GM19468 (cell line): ENCODE data around the gene CSNK2A3.

Source experiments
- ATAC-seq: cut with Tn5 transposase; IDR thresholded peaks from one replicate; pipeline ENCODE4 v1.9.1; 2021; ENCODE audit warnings: mild to moderate bottlenecking, moderate library complexity, moderate number of reproducible peaks; ENCODE audit not compliant: unreplicated experiment; ENCODE audit errors: extremely low read depth

Gene CSNK2A3

GRCh38 chr11:11345099-11345498 is 8.0 kb downstream of the CSNK2A3 start:
- ATAC-seq = no peak

DNA sequence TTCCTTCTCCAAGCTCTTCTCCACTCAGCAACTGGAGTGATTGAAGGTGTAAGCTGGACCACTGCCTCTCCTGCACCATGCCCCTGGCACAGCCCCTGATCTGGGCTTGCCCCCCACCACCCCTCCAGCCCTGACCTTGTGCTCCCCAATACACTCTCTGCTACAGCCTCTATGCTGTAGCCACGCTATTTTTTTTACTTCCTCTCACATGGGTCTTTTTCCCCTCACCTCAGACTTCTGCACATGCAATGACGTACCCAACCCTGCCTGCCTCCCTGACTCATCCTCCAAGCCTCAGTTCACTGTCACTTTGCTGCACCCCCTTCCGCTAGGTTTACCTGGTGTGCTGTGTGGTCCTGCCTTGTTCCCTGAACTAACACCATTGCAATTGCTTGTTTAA is 9.0 kb downstream of the CSNK2A3 start:
- ATAC-seq = no peak

DNA sequence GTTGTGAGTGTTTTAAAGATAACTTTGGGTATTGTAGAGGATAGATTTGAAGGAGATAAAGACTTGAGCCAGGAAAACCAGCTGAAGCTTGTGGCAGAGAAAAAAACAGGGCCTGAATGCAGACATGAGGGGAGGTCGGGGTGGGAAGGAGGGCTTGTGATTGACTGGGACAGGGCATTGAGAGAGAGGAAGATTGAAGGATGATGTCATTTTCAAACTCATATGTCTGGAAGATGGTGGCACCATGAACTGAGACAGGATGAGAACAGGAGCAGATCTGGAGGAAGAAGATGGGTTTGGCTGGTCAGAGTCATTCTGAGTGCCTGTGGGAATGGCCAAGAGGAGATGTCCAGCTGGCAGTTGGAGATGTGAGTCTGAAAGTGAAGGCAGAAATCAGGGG is 14.7 kb downstream of the CSNK2A3 start:
- no peak for ATAC-seq

DNA sequence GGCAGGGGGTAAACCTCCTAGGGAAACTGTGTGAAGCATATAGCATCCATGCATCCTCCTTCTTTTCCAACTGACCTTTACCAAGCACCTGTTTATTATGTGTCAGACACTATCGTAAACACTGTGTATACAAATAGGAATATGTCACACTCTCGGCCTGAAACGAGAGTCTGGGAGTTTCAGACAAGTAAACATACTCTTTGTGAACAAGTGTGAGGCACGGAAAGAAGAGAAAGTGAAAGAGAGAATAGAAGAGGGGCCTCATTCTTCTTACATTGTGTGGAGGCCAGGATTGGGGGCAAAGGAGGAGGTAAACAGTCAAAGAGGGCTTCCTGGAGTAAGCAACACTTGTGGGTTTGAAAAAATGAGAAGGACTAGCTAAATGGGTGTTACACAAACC is 16.4 kb downstream of the CSNK2A3 start:
- no peak for ATAC-seq

GRCh38 chr11:11335043-11335442 is 18.0 kb downstream of the CSNK2A3 start:
- ATAC-seq = no peak

DNA sequence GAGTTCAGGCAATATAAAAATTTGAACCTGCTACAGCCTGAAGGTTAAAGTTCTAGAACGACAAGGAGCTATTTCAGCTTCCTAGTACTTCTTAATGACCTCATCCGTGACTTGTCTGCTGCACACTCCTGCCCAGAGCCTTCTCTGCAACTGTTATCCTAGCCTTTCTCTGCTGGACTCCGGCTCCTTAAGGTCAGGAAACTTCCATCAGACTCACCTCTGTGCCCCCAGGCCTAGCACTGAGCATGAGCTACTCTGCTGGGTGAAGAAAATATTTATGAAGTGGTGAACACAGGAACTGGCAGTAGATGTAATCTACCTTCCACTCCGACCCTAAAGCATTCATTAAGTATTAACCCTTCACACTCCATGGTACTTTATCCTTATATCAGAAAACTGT is 18.4 kb downstream of the CSNK2A3 start:
- ATAC-seq = no peak

DNA sequence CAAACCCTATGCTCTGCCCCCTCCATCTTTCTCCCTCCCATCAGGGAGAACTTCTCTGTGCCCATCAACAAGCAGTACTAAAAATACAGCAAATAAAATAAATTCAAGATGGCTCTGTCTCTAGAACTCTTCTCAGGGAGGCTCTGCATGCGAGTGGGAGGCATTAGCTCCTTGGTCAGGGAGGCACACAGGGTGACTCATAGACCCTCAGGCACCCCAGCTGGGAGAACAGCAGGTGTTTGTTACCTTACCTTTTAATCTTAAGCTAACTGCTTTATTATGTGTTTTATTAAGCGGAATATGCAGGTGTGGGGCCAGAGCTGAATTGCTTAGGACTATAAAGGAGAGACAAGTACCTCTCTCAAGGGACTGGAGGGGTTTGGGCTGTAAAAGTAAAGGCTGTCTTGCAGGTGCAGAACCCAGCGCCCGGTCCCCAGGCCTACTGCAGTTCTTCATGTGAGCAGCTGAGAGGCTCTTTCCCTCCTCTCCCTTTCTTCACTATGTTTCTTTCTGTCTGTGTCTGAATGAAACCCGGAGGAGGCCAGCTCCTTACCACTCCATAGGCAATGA is 20.8 kb downstream of the CSNK2A3 start:
- ATAC-seq = no peak

- no peak for ATAC-seq
These were observed 23.8 kb downstream of the CSNK2A3 start for GRCh38 chr11:11329062-11329806.

- ATAC-seq = no peak
These were observed 29.0 kb downstream of the CSNK2A3 start for GRCh38 chr11:11324090-11324489.

DNA sequence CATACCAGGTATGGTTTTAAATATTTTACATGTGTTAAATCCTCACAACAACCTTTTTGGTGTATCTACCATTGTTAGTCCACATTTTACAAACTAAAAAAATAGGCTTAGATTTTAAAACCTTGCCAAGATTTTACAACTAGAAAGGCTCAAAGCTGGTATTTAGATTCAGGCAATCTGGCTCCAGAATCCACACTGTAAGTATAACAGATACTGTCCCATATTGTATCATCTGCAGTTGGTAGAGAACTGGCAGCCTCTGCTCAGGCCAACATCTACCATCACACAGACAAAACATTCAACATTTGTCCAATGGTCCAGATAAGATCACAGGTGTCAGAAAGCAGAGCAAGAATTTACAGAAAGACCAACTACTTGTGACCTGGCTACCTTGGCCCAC is 30.9 kb downstream of the CSNK2A3 start:
- ATAC-seq = no peak

GRCh38 chr11:11320825-11321224 is 32.2 kb downstream of the CSNK2A3 start:
- ATAC-seq = no peak

DNA sequence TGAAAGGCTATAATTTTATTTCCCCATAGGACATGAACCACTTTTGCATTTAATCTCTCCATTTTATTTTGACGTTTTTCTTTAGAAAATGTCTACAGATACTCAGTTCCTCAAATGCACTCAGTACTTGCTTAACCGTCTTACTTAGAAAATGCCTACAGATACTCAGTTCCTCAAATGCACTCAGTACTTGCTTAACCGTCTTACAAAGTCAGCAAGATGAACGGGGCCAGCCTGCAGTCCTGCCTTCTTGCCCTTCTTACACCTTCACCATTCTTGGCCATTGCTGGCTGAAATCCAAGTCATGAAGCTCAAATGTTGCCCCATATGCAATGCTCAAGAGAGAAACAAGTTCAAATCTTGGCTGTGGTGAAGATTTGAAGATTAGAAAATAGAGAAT is 34.1 kb downstream of the CSNK2A3 start:
- ATAC-seq = no peak

DNA sequence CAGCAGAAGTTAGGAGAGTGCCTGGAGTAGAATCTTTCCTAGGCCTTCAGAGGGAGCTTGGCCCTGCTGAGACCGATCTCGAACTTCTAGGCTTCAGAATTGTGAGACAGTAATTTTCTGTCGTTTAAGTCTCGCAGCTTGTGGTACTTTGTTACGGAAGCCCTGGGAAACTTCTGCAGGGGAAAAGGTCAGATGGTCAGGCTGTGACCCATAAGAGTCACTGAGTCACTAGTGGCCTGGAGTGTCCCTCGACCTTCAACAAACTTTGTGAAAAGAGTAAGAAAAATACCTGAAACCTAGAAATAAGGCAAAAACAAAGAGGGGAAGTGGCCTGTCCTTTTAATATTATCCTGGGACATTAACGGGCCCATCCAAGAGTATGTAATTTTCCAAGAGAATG is 34.6 kb downstream of the CSNK2A3 start:
- no peak for ATAC-seq

DNA sequence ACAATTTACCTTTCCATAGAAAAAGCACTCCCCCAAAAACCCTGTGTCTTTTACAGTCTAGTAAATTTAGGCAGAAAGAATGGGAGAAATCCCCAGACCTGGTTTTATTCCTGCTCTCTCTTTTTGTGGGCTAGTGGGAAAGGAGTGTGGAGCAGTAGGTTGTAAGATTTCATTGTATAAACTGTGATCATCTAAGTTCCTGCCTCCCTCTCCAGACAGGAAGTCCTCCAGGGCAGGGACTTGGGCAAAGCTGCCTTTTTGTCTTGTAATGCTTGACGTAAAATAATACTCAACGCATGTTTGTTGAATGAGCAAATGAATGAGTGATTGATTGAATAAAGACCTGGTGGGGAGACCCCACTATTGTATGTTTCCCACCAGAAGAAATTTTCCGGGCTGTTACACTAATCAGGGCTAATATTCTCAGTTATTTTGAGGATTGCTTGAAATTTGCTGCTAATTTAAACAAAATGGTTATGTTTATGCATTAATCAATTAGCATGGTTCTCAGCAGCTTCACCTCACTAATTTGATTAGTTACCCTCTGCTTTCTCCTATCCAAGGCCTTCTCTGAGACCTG is 36.3 kb downstream of the CSNK2A3 start:
- no peak for ATAC-seq

DNA sequence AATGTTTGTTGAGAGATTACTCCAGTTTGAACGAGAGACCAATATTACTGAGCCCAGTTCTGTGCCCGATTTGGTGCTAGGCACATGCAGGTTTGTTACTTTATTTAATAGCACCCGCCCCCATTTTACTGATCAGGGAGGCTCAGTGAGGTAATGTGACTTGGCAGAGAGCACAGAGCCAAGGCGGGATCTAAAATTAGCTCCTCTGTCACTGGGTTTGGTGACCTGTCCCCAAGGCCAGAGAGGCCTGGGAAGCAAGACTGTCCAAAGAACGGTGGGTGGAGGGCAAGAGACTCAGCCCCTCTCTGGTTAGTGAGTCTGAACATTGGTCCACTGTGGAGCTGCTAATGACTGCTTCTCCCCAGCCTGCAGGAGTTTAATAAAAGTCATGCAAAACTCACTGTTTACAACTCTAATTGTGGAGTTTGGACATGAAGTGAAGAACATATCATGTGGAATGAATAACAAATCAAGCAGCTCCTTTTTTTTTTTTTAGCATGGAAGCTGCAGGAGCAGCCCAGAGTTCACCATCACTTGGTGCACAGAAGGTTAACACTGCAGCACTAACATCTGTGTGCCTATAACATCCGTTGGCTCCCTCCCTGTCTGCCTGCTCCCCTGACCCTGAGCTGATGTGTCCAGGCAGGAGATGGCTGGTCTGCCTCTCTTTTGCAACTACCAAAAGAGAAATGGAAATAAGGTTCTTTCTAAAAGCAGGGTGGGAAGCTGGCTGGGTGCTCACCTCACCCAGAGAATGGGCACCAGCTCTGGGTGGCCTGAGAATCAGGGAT is 39.0 kb downstream of the CSNK2A3 start:
- ATAC-seq = no peak

GRCh38 chr11:11313426-11313825 is 39.6 kb downstream of the CSNK2A3 start:
- ATAC-seq = no peak

DNA sequence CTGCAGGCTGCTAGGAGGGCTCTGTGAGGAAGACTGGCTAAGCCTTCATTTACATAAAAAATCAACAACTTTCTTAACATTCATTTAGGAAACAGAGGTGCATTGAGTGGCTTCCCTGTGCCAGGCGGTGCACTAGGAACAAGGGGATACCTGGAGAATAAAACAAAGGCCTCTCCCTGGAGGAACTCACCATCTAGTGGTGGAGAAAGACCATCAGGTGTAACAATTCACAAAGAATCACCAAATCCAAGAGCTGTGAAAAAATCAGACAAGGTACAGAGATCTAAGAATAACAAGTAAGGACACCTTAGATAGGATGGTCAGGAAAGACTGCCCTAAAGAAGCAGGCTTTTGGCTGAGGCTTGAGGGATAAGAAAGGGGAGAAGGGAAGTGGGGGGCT is 40.3 kb downstream of the CSNK2A3 start:
- ATAC-seq = no peak

GRCh38 chr11:11311169-11311568 is 41.9 kb downstream of the CSNK2A3 start:
- no peak for ATAC-seq

DNA sequence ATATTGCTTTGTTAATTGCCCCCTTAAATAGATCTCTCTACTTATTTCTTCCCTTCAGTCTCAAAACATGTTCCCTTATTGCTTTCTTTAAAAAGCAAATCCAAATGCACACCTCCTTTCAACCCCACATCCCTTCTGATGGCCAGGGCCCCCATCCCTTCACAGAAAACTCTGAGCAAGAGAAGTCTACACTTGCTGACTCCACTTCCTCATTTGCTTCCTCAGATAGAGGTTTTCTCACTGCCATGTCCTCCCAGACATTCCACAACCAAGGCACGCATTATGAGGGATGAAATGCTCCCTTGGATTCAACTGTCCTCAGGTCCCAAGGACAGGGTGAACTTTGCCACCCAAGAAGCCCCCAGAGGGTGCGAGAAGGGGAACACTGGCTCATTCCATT is 43.1 kb downstream of the CSNK2A3 start:
- no peak for ATAC-seq

GRCh38 chr11:11308249-11308648 is 44.8 kb downstream of the CSNK2A3 start:
- no peak for ATAC-seq

- ATAC-seq = no peak
These were observed 46.2 kb downstream of the CSNK2A3 start for GRCh38 chr11:11306855-11307254.
